ENCODE measurements around the gene FIGNL1. TPM values are rescaled to one million over a fixed set of nuclear protein-coding genes. Genes with fewer than 3 reads are reported as not detected.

Gene FIGNL1
- total RNA-seq, 1 donor from 2014 or later = 26.9 TPM

GRCh38 chr7:50476953-50477625, 26.9 kb upstream of the FIGNL1 start:
- no peaks in the 10 kb centered on the region for H3K36me3 Mint-ChIP-seq (ENCODE audit: insufficient read depth)
- peaks cover 24% of the 10 kb centered on the region for H3K4me1 Mint-ChIP-seq (ENCODE audit: low read depth)
- peaks cover 20% of the 10 kb centered on the region for H3K27me3 Mint-ChIP-seq
- TF ChIP-seq CTCF (IDR thresholded peaks at IDR 0.05; ENCODE audit: unreplicated experiment) = no peak
- no peak for DNase-seq (ENCODE audit: low spot score, unreplicated experiment)
- H3K9me3 Mint-ChIP-seq (ENCODE audit: low read depth) = no peaks in the 10 kb centered on the region
- H3K27ac Mint-ChIP-seq = peak overlapping the region; percentile 8
- H3K4me3 Mint-ChIP-seq (ENCODE audit: low read depth) = no peak overlapping the region

- H3K27ac Mint-ChIP-seq = no peak overlapping the region
- H3K9me3 Mint-ChIP-seq (ENCODE audit: low read depth) = no peaks in the 10 kb centered on the region
- peaks cover 24% of the 10 kb centered on the region for H3K4me1 Mint-ChIP-seq (ENCODE audit: low read depth)
- no peaks in the 10 kb centered on the region for H3K36me3 Mint-ChIP-seq (ENCODE audit: insufficient read depth)
- DNase-seq (ENCODE audit: low spot score, unreplicated experiment) = no peak
- TF ChIP-seq CTCF (IDR thresholded peaks at IDR 0.05; ENCODE audit: unreplicated experiment) = no peak
- H3K4me3 Mint-ChIP-seq (ENCODE audit: low read depth) = no peak overlapping the region
- peaks cover 20% of the 10 kb centered on the region for H3K27me3 Mint-ChIP-seq
Observed at GRCh38 chr7:50475340-50475739, 25.2 kb upstream of the FIGNL1 start.

- Mint-ChIP-seq H3K4me1 (ENCODE audit: low read depth) (peaks cover 24% of the 10 kb centered on the region), H3K27ac (no peak overlapping the region), H3K9me3 (ENCODE audit: low read depth) (no peaks in the 10 kb centered on the region), H3K27me3 (peaks cover 20% of the 10 kb centered on the region), H3K4me3 (ENCODE audit: low read depth) (no peak overlapping the region), H3K36me3 (ENCODE audit: insufficient read depth) (no peaks in the 10 kb centered on the region)
- no peak for DNase-seq (ENCODE audit: low spot score, unreplicated experiment)
- no peak for TF ChIP-seq CTCF (IDR thresholded peaks at IDR 0.05; ENCODE audit: unreplicated experiment)
Observed at GRCh38 chr7:50474382-50475160, 24.4 kb upstream of the FIGNL1 start.

GRCh38 chr7:50473531-50473930, 23.4 kb upstream of the FIGNL1 start:
- no peak for TF ChIP-seq CTCF (IDR thresholded peaks at IDR 0.05; ENCODE audit: unreplicated experiment)
- no peak overlapping the region for H3K27ac Mint-ChIP-seq
- peaks cover 24% of the 10 kb centered on the region for H3K4me1 Mint-ChIP-seq (ENCODE audit: low read depth)
- H3K9me3 Mint-ChIP-seq (ENCODE audit: low read depth) = no peaks in the 10 kb centered on the region
- no peaks in the 10 kb centered on the region for H3K36me3 Mint-ChIP-seq (ENCODE audit: insufficient read depth)
- no peak overlapping the region for H3K4me3 Mint-ChIP-seq (ENCODE audit: low read depth)
- no peak for DNase-seq (ENCODE audit: low spot score, unreplicated experiment)
- H3K27me3 Mint-ChIP-seq = peaks cover 20% of the 10 kb centered on the region

GRCh38 chr7:50472427-50472826, 22.3 kb upstream of the FIGNL1 start:
- H3K4me1 Mint-ChIP-seq (ENCODE audit: low read depth) = peaks cover 21% of the 10 kb centered on the region
- H3K27ac Mint-ChIP-seq = no peak overlapping the region
- no peak for TF ChIP-seq CTCF (IDR thresholded peaks at IDR 0.05; ENCODE audit: unreplicated experiment)
- no peaks in the 10 kb centered on the region for H3K36me3 Mint-ChIP-seq (ENCODE audit: insufficient read depth)
- H3K27me3 Mint-ChIP-seq = peaks cover 28% of the 10 kb centered on the region
- H3K4me3 Mint-ChIP-seq (ENCODE audit: low read depth) = no peak overlapping the region
- no peak for DNase-seq (ENCODE audit: low spot score, unreplicated experiment)
- H3K9me3 Mint-ChIP-seq (ENCODE audit: low read depth) = no peaks in the 10 kb centered on the region
